Hepatic stellate cell (primary cell): Measurements from ENCODE around the gene PSMB3.

Experiments
- DNase-seq: peaks from one replicate; pipeline ENCODE4 v3.0.0; 2011; ENCODE audit warnings: low spot score

PSMB3 gene

DNA sequence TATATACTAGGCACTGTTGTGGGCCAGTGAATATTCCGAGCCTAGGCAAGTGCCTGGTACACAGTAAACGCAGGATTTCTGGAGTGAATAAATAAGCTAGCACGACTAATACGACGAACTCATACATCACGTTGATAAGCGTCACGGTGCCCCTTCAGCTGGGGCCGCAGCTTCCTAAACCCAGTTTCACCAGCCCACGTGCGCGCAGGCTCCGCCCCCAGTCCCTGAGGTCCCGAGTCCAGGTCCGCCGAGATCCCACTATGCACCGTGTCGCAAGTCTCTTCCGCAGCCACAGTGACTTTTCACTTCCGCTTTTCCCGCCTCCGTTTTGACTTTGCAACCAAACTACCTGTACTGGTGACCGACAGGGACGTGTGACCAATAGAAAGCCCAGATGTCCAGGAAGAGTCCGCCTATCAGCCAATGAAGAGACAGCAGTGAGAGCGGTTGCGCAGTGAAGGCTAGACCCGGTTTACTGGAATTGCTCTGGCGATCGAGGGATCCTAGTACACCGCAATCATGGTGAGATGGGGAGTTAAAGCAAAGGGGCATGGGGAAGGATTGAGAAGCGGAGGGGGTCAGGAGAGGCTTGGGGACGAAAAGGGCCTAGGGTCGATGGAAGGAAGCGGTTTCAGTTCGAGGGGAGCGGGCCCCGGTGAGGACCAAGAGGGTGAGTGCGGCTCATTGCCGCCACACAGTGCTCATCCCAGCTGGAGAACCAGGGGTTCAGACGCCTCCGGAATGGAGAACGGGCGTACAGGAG is at the start of gene PSMB3:
Gene PSMB3 (plus strand): TSS at position 434 of the 763 bp plus-strand sequence. CDS start 86 bp downstream, at position 520.
- DNase-seq, result peak; percentile 99

DNA sequence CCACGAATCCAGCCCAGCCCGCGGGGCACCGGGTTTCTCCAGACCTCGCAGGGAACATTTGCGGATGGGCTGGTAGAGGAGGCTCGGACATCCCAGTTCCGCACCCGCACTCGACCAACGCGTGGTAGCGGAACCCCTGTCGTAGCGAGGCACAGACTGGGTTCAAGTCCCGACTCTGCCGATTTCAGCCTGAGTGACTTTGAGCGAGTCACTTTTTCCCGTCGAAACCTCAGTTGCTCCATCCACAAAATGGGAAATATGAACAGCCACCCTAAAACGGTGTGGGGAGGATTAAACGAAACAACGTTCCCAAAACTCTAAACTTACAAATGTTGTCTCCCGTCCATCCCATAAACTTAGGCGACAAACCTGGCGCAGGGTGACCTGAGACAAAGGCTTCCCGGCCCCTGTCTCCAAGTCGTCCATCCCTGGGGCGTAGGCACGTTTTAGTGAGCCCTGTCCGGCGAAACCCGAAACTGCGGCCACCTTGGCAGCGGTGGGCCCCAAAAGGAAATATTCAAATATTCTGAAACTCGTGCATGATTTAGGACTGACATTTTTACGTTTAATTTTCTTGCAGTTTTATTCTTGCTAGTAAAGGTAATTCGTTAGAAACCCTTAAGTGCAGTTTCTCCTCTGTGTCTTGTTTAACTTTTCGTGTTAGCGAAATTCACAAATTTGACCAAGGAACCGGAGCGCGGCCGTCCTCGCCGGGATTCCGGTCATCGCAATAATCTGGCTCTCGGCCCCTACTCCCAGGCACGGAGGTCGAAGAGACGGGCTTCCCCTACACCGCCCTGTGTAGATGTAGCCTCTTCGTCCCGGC is 49.4 kb upstream of the PSMB3 start:
- peak; percentile 24 for DNase-seq

DNA sequence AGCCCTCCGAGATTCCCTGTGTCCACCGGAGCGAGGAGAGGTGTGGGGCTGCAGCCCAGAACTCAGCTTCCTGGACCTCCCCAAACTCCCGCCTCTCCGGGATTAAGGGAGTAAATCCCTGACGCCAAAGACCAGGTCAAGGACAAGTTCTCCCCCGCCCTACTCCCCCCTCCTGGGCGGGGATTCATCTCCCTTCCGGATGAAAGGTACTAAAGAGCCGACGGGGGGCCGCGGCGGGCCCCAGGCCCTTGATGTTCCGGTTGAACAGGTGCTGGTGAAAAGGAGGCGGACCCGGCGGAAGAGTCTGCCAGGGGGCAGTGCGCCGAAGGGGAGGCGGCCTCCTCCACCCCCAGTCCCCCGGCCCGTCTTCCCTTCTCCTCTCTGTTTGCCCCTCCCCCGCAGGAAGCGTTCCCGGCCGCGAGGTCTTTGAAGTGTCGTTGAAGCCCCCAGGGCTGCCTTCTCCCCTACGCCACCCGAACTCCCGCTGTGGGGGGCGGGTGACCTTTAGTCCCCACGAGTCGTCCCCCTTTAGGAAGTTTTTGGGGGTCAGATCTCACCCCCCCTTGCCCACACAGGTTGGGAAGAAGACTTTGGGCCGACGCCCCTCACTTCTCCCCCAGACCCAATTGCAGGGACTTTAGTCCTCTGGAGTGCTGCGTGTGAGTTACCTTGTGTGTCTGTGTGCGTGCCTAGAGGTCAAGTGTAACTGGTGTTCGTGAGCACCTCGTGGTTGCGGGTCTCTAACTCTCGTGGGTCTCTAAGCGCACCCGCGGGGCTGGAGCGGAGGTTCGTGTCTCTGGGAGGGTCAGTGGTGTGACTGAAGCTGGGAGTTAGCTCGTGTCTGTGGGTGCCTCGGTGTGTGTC is 48.6 kb upstream of the PSMB3 start:
- peak; percentile 46 for DNase-seq

DNA sequence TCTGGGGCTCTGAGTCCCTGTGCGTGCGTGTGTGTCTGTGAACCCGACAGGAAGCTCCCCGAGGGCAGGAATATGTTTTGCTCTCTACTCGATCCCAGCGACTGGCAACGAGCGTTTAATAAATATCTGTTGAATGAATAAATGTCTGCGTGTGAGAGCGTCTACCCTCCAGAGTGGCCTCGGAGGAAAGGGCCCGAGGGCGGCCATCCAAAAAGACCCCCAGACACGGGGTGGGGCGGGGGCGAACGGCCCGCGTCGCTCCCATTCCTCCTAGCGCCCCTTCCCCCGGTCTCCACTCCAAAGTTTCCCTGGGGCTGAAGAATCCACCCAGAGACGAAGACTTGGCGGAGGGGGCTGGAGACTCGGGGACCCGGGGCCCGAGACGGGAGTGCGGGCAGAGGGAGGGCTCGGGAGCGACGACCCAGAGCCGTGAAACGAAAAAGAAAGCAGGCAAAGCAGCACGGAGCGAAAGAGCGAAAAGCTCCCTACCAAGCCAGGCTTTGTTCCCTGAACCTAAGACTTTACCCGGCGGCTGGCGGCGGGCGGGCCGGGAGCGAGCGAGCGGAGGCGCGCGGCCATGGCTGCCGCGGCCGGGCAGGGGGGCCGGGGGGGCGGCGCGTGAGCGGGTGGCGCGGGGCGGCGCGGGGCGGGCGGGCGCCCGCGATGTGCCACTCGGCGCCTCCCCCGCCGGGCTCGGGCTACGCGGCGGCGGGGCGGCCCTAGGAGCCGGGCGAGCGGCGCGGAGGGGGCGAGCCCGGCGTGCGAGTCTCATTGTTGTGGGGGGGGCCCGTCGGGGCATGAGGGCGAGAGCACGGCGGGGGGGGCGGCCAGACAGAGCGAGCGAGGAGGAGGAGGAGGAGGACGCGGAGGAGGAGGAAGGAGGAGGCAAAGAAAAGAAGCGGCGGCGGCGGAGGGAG is 47.7 kb upstream of the PSMB3 start, which contains the start of gene MLLT6:
Gene MLLT6 (plus strand): TSS at position 668 of the 917 bp plus-strand sequence. CDS start 360 bp downstream, outside the sequence.
- peak; percentile 90 for DNase-seq

DNA sequence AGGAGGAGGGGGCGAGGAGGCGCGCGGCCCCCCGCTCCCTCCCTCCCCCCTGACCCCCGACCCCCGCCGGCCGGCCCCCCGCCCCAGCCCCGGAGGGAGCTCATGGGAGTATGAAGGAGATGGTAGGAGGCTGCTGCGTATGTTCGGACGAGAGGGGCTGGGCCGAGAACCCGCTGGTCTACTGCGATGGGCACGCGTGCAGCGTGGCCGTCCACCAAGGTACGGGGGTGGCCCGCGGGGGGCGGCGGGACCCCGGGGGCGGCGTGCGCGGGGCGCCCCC is 47.1 kb upstream of the PSMB3 start:
- peak; percentile 60 for DNase-seq

DNA sequence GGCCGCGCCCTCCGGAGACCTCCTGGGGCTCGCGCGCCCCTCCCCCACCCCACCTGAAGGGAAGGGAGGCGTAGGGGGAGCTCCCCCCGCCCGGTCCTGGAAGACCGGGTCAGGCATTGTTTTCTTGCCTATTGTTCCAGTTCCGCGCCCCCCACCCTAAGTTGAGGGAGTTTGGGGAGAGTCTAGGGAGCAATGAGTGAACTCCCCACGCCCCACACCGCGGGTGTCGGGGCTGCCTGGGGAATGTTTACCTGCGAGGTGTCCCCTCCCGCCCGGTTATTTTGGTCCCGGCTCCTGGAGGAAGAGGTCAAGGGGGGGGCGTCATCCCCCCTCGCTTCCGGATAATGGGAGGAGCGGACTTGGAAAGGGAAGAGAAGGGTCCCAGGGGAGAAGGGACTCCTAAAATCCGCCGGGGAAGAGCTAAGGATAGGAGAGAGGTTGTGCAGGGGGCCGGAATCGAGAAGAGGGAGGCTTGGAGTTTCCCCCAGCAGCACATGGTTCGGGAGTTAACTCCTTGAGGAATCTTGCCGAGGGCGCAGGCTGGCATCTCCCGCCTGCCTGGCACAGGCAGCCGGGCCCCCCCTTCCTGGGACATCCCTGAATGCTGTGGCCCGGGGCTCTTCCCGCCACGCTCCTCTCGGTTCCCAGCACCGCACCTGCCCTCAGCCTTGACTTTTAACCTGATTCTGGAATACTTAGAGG is 46.6 kb upstream of the PSMB3 start:
- DNase-seq, result peak; percentile 76

DNA sequence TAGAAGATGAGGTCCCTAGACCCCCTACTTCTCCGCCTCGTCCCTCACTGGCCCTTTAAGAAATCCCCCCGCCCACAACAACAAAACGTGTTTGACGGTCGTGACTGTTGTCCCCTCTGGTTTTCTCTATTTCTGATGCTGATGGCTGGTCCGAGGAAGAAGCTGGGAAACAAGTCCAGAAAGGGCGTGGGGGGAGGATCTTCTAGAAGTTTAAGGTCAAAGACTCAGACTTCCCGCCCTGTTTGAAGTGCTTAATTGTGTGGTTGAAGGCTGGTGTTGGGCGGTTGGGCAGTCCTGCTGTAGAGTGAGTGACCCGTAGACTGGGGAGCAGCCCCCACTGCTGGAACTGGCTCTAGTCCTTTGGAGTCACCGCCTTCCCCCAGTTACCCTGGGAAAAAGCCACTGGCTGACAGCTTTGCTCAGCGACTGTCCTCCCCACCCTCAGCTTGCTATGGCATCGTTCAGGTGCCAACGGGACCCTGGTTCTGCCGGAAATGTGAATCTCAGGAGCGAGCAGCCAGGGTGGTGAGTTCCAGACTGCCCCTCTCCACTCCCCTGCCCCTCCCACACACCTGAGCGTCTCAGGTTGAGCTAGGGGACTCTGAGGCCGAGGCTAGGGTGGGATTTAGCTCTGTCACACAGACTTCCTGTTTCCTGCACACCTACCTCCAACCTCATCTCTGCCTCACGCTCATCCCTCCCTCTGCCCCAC is 45.9 kb upstream of the PSMB3 start:
- peak; percentile 45 for DNase-seq

DNA sequence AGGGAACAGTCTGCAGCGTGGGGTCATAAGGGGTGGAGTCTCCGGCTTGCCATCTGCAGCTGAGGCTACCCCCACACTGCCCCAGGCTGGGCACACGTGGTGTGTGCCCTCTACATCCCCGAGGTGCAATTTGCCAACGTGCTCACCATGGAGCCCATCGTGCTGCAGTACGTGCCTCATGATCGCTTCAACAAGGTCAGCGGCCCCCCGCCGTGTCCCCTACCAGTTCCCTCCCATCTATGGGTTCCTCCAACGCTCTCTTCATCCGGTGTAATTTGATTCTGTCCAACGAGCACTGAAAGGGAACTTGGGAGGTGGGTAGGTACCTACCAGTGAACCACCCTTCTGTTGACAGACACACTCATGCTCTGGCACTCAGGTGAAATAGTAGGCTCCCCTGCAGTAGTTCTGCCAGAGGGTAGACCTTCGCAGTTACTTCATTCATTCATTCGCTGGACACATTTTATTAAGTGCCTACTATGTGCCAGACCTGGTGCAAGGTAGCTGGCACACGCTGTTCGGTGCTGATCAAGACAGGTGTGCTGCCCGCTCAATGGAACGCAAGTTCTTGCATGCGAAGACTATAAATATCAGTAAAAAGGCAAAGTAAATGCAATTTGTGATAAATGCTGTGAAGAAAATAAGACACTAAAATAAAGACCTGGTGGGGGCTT is 44.7 kb upstream of the PSMB3 start:
- DNase-seq, result no peak

DNA sequence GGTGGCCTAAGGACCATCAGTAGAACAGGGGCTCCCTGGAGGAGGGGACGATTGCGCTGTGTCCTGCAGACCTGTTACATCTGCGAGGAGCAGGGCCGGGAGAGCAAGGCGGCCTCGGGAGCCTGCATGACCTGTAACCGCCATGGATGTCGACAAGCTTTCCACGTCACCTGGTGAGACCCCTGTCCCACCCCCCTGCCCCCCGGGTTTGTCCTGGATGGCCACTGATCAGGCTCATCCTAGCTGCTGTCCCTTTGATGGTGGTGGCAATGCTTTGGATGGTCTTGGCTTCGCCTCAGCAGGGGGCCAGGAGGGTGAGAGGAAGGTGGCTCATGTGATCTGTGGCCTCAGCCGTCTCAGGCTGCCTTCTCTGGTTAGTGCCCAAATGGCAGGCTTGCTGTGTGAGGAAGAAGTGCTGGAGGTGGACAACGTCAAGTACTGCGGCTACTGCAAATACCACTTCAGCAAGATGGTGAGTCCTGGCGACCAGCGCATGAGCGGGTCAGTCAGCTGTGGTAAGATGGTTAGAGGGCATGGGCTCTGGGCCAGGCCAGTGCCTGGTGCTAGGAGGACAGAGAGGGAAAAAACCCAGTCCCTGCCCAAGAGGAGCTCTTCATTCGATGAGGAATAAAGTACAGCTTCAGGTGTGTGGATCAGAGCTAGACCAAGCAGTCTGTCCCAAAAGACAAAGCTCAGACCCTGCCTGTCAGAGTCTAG is 43.3 kb upstream of the PSMB3 start:
- no peak for DNase-seq

DNA sequence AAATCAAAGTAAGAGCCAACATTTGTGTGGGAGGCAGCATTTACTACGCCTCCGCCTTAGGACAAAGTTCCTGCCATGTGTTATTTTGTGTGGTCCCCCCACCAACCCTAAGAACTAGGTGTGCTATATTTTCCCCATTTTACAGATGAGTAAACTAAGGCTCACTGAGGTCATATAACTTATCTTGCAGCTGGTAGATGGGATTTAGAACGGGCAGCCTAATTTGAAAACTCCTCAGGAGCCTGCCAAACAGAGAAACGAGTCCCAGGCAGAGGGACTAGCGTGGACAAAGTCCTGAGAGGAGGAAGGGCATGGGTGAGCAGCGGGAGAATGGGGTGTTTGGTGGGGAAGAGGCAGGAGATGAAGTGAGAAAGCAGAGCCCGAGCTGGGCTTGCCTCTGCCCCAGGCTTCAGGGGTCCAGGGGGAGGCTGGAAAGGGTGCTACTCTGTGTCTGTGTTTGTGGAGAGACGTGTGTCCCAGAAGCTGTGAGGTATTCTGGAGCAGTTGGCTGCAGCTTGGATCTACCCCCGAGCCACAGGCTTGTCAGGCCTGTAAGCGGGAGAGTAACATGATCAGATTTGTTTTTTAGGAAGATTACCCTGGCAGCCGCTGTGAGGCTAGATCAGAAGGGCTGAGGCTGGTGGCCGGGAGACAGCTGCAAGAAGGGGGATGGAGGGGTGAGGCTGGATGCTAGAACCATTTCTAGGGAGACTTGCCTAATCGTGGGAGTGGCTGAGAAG is 42.5 kb upstream of the PSMB3 start:
- no peak for DNase-seq

DNA sequence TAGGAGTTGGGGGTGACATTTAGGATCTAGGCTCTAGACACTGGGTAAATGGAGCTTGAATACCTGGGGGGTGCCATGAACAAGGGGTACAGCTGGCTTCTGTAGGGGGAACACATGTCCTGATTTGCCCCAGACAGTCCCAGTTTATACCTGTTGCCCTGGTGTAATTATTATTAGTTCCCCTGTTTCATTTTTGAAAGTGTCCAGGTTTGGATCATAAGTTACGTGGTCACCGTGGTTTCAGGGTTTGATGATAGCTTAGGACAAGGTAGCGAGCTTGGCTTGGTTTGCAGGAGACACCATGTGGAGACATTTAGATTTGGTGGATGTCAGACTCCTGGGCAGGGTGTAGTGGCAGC is 42.0 kb upstream of the PSMB3 start:
- no peak for DNase-seq

DNA sequence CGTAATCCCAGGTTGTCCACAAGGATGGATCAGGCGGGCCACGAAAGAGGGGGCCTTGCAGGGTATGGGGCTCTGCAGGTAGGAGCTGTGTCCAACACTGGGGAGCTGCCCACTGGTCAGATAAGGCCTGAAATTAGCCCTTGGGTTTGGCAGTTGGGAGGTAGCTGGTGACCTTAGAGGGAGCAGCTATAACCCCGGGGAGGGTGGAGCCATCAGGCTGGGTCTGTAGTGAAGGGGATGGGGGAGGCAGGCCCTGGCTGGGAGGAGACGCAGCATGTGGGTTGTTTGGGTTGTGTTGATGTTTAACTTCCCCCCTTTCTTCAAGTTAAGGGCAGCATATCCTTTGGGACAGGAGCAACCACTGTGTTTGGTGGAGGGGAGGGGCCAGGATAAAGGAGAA is 41.6 kb upstream of the PSMB3 start:
- no peak for DNase-seq

DNA sequence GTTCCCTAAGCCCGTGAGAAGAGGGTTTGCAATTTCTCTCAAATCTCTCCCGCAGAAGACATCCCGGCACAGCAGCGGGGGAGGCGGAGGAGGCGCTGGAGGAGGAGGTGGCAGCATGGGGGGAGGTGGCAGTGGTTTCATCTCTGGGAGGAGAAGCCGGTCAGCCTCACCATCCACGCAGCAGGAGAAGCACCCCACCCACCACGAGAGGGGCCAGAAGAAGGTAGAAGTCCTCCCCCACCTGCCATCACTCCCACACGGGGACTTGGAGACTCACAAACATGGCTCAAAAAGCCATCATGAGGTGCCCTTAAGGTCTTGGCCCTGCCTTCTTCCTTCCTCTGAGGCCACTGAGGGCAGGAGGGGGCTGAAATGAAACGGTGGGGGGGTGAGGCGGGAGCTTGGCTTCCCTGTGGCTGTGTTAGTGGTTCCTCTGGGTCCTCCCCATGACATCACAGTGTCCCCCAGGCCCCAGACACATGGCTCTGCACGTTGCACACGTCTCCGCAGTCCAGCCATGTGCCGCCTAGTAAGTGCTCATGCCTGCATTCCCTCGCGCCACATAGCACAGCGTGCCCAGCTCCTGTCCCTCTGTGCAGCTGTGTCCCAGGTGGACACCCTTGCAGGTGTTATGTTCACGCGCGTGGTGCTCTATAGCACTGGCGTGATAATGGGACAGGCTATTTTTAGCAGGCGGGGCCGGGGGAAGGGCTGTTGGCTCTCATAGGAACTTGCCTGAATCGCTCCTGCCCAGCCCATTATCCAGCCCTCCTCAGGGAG is 40.6 kb upstream of the PSMB3 start:
- DNase-seq, result no peak

DNA sequence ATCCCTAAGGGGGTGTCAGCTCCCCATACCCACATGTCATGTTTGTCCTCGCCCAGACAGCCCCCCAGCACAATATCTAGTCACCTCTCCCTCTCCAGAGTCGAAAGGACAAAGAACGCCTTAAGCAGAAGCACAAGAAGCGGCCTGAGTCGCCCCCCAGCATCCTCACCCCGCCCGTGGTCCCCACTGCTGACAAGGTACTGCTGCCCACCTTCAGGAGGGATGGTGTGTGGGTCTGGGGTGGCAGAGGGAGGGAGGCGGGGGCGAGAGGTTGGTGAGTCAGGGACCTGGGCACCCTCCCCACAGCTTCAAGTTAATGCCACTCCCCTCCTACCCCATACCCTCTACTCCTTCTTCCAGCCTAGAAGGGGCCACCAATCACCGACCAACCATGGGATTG is 39.9 kb upstream of the PSMB3 start:
- DNase-seq, result no peak

DNA sequence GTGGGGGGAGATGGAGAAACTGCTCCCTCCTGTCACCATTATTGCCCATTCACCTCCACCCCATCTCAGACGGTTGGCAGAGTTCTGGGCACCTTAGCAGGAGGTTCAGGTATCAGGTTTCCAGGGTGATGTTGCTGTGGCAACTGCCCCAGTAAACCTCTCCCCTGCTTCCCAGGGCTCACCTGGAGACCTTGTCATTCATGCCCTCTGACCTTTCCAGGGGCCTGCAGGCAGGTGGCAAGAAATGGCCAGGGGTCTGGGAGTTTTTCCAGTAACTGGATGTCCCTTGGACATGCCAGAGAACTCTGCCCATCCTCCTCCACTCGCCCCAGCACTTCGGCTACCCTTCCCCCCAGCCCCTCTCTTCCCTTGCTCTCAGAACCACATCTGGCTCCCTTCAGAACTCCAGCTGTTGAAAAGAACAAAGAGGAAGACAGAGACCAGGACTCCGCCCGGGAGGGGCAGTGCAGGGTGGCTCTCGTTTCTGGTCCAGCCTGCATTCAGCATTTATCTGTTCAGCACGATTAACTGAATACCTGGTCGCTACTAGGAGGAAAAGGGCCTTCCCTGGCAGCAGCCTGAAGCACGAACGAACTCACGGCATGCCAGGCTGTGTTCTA is 39.0 kb upstream of the PSMB3 start:
- no peak for DNase-seq

DNA sequence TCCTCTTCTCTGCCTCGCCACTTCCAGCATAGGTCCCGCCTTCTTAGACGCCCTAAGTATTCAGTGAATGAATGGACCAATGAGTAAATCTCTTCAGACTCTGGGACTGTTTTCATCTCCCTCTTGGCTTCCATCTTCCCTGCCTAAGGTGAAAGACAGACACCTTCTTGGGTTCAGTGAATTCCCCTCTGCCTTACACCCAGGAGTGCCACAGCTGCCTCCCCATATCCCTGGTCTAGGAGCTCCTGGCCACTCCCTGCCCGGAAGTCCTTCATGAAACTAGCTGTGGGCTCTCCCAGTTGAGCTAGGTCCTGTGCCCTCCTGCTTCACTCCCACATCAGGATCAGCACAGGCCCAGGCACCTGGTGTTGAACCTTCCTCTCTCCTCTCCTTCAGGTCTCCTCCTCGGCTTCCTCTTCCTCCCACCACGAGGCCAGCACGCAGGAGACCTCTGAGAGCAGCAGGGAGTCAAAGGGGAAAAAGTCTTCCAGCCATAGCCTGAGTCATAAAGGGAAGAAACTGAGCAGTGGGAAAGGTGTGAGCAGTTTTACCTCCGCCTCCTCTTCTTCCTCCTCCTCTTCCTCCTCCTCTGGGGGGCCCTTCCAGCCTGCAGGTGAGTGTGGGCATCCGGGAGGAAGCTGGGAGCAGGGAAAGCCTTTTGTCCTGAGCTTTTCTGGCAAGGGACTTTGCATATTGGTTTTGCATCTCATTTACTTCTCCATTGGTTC is 37.2 kb upstream of the PSMB3 start:
- DNase-seq, result no peak
